Measurements from ENCODE around the gene SRXN1.

SRXN1 gene

GRCh38 chr20:668050-668449, 15.1 kb upstream of the SRXN1 start:
- FAIRE-seq: no peak
- no peak for TF ChIP-seq POLR2A (IDR thresholded peaks at IDR 0.05; ENCODE audit: low read depth, low read length)
- DNase-seq (ENCODE audit: insufficient read length, low spot score): no peak

GRCh38 chr20:667351-668034, 14.5 kb upstream of the SRXN1 start:
- DNase-seq (ENCODE audit: insufficient read length, low spot score): peak; percentile 81
- FAIRE-seq: no peak

GRCh38 chr20:666877-667276, 13.9 kb upstream of the SRXN1 start:
- no peak for TF ChIP-seq POLR2A (IDR thresholded peaks at IDR 0.05; ENCODE audit: low read depth, low read length)
- DNase-seq (ENCODE audit: insufficient read length, low spot score) (no peak), FAIRE-seq (no peak)

More at GRCh38 chr20:667351-668034, 14.5 kb upstream of the SRXN1 start:
- TF ChIP-seq POLR2A (IDR thresholded peaks at IDR 0.05; ENCODE audit: low read depth, low read length): no peak

GRCh38 chr20:665276-665675, 12.3 kb upstream of the SRXN1 start:
- no peak for TF ChIP-seq POLR2A (IDR thresholded peaks at IDR 0.05; ENCODE audit: low read depth, low read length)
- DNase-seq (ENCODE audit: insufficient read length, low spot score) (no peak), FAIRE-seq (no peak)

GRCh38 chr20:664576-664975, 11.6 kb upstream of the SRXN1 start:
- DNase-seq (ENCODE audit: insufficient read length, low spot score): no peak
- no peak for TF ChIP-seq POLR2A (IDR thresholded peaks at IDR 0.05; ENCODE audit: low read depth, low read length)
- FAIRE-seq: no peak

GRCh38 chr20:664151-664550, 11.2 kb upstream of the SRXN1 start:
- TF ChIP-seq POLR2A (IDR thresholded peaks at IDR 0.05; ENCODE audit: low read depth, low read length): no peak
- FAIRE-seq (no peak), DNase-seq (ENCODE audit: insufficient read length, low spot score) (no peak)

GRCh38 chr20:663315-664090, 10.5 kb upstream of the SRXN1 start:
- no peak for TF ChIP-seq POLR2A (IDR thresholded peaks at IDR 0.05; ENCODE audit: low read depth, low read length)
- DNase-seq (ENCODE audit: insufficient read length, low spot score) (no peak), FAIRE-seq (no peak)

- DNase-seq (ENCODE audit: insufficient read length, low spot score) (no peak), FAIRE-seq (no peak)
- no peak for TF ChIP-seq POLR2A (IDR thresholded peaks at IDR 0.05; ENCODE audit: low read depth, low read length)
These were observed 9.5 kb upstream of the SRXN1 start for GRCh38 chr20:662277-663192.

- FAIRE-seq: no peak
- TF ChIP-seq POLR2A (IDR thresholded peaks at IDR 0.05; ENCODE audit: low read depth, low read length): no peak
- DNase-seq (ENCODE audit: insufficient read length, low spot score): no peak
These were observed 8.7 kb upstream of the SRXN1 start for GRCh38 chr20:661474-662270.

GRCh38 chr20:658731-659291, 5.8 kb upstream of the SRXN1 start:
- TF ChIP-seq POLR2A (IDR thresholded peaks at IDR 0.05; ENCODE audit: low read depth, low read length): no peak
- DNase-seq (ENCODE audit: insufficient read length, low spot score): no peak
- no peak for FAIRE-seq

GRCh38 chr20:658202-658601, 5.2 kb upstream of the SRXN1 start:
- no peak for TF ChIP-seq POLR2A (IDR thresholded peaks at IDR 0.05; ENCODE audit: low read depth, low read length)
- no peak for FAIRE-seq
- no peak for DNase-seq (ENCODE audit: insufficient read length, low spot score)

GRCh38 chr20:655726-656624, 3.0 kb upstream of the SRXN1 start:
- no peak for TF ChIP-seq POLR2A (IDR thresholded peaks at IDR 0.05; ENCODE audit: low read depth, low read length)
- DNase-seq (ENCODE audit: insufficient read length, low spot score) (no peak), FAIRE-seq (no peak)

Measured in H54 (cell line).